Measurements from ENCODE around the gene CD1D.
"Not testable (repeated sequence)": the region's sequence is repeated elsewhere in the genome, so short reads cannot be mapped to it uniquely, and the experiment has no call there.

Gene CD1D

GRCh38 chr1:158180741-158181576 lies at the start of gene CD1D:
Gene CD1D (plus strand): TSS chr1:158180895. CDS start chr1:158181102, 207 bp downstream.
- no peak for DNase-seq

- no peak for DNase-seq
Measured at GRCh38 chr1:158131217-158131616, 49.5 kb upstream of the CD1D start.

- no peak for DNase-seq
Measured at GRCh38 chr1:158140764-158141192, 39.9 kb upstream of the CD1D start.

GRCh38 chr1:158145173-158145719 lies 35.4 kb upstream of the CD1D start:
- no peak for DNase-seq

DNA sequence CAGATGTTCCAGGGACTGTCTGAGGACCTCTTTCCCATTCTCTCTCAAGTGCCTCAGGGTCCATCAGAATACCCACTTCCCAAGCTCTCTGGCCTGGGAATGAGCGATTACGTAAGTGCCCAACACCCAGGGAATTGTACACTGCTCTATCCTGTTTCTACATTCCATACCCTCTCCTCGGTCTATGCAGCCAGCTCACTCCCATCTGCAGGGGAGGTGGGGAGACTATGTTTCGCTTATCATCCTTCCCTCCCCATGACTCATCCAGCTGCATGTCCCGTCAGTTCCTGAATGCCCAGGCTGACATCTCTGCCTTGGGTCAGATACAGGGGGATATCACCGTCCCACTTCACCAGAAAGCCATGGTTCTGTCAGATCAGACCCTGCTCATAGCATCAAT lies 34.5 kb upstream of the CD1D start:
- DNase-seq = no peak

DNA sequence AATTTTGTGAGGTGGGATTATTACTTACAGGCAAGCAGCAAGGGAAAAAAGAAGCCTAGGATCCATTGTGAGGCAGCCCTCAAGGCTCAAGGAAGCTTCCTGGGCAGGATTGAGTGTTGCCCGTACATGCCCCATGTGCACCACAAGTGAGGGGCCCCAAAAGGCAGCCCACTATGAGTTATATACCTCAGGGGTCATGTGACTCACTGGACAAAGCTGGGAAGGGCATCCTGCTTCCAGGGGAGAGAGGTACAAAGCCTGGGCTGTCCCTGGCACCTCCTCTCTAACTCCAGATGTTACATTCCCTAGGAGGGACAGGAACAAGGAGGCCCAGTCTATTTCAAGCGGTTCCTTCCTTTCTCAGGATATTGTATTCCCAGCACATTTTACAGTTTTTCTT lies 34.0 kb upstream of the CD1D start:
- no peak for DNase-seq

GRCh38 chr1:158147401-158147800 lies 33.3 kb upstream of the CD1D start:
- no peak for DNase-seq

- no peak for DNase-seq
Measured at GRCh38 chr1:158147869-158148268, 32.8 kb upstream of the CD1D start.

- DNase-seq = no peak
Measured at GRCh38 chr1:158148468-158148867, 32.2 kb upstream of the CD1D start.

DNA sequence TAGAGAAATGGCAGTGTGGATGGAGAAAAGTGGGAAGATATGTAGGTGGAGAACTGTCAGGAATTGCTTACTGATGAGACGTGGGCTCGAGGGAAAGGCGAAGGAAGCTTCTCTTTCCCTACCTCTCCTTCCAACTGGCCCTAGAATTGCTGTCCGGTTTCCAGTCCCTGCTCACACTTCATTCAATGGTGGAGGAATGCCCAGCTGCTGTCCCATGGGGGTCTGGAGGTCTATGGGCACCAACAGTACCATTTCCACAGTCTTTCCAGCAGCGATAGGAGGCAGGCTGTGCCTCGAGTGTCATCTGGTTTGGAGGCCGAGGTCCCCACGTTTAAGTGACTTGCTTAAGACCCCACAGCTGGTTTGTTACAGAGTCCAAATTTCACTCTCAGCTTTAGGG lies 31.5 kb upstream of the CD1D start:
- no peak for DNase-seq

DNA sequence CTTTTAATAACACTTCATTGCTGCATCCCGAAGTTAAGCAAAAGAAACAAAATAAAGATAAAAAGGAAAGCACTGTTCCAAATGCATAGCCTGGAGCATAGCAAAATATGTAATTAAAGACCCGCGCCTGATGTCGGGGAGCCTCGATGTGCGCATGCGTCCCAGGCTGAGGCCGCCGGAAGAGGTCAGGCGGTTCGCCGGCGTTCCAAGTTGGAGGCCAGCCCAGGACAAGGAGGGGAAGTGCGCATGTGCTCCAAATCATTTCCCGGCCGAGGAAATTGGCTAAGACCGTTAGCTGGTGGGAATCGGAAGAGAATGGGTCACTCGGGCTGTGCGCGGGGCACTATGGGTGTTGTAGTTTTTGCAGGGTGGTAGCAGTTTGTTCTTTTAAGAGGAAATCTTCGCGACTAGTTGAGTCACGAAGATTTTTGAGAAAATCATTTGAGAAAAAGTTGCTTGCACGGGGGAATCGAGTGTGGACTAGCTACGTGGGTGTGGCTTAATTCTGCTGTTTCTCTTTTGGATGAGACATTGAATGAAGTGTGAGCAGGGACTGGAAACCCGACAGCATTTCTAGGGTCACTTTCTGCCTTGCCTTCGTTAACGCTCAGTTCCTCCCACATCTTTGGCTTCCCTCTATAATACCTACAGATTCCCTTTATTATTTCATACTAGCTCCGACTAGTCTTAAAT lies 31.0 kb upstream of the CD1D start:
- peak; percentile 80 for DNase-seq

GRCh38 chr1:158150523-158150922 lies 30.2 kb upstream of the CD1D start:
- DNase-seq = peak; percentile 19

DNA sequence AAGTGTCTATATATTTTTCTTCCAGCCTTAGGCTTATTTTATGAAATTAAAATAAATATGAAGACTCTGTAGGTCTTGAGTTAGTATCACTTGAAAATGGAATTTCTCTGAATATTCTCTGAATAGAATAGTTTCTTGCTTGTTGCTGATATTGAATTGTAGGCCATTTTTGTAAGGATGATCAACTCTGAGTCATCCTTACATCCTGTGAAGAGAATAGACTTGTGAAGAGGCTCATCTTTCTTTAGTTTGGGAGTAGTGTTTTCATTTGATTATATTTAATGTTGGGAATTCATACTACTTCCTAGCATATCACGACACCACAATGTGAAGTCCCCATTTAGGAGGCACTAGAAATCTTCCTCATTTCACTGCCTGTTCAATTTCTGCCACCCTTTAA lies 27.5 kb upstream of the CD1D start:
- no peak for DNase-seq

DNA sequence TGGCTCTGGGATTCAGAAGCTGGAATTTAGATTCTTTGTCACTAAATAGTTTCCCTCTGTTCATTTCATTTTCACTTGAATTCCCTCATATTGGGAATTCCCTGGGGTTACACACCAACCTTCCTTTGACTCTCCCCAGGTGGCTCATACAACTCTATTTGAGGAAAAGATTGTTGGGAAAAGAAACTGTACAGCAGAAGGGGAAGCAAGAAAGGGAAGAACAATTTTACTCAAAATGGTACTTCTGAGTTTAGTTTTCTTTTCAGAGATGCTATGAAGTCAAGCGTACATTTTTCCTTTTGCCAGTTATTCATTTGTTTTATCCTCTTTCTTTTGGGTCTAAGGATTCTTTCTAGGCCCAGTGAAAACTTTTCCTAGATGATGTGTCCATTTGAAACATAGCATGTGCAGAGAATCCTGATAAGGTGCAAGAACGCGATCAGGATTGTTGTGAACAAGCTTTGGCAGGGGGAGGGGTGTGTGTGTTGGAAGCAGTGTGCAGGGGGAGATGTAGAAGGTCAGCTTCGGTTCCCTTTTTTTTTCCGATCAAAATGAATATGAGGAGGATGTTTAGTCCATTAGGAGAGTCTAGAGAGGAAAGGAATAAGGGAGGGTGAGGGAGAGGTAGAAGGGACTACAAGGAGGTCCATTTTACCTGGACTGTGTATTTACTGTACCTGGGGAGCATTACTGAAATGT lies 26.8 kb upstream of the CD1D start:
- no peak for DNase-seq

- no peak for DNase-seq
Measured at GRCh38 chr1:158154501-158154900, 26.2 kb upstream of the CD1D start.

GRCh38 chr1:158155673-158156072 lies 25.0 kb upstream of the CD1D start:
- DNase-seq = no peak

GRCh38 chr1:158159597-158159996 lies 21.1 kb upstream of the CD1D start:
- DNase-seq = no peak

DNA sequence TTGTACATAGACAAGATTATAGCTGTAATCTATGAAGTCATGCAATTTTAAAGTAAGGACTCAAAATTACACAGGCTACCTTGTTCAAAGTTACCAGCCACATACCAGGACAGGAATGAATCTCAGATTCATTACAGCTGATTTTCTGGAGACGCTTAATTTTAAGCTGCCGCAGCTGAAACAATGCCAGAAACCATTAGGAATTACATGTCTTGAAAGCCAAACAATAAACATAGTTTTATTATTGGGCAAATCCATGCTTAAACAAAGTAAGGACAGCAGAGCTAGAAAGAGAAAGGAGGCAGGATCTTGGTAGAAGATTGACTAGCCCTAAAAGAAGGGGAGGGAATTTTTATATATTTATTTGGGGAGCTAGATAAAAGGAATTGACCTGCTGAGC lies 19.2 kb upstream of the CD1D start:
- DNase-seq = no peak

GRCh38 chr1:158163000-158163947 lies 17.4 kb upstream of the CD1D start:
- no peak for DNase-seq

DNA sequence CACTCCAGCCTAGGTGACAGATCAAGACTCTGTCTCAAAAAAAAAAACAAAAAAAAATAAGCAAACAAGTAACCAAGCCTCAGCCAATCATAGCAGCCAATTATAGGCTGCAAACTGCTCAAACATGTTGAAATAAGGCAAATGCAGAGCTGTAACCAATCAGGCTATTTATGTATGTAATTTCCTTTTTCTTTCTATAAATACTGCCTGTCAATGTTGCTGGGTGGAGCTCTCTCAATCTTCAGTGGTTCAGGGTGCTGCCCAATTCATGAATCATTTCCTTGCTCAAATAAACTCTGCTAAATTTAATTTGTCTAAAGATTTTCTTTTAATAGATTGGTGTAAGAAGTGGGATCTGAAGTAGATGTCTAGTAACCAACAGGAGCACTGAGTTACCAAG lies 11.6 kb upstream of the CD1D start:
- DNase-seq = no peak

GRCh38 chr1:158175915-158176314 lies 4.8 kb upstream of the CD1D start:
- DNase-seq = not testable (repeated sequence)

GRCh38 chr1:158176399-158176798 lies 4.3 kb upstream of the CD1D start:
- no peak for DNase-seq

All from CD4-positive, alpha-beta T cell treated with Interleukin-17A for 1 hour (primary cell).